Measurements from ENCODE around the gene MARK2.
A peak's percentile ranks its signal among the peaks of the same experiment; 100 is the strongest.

DNA sequence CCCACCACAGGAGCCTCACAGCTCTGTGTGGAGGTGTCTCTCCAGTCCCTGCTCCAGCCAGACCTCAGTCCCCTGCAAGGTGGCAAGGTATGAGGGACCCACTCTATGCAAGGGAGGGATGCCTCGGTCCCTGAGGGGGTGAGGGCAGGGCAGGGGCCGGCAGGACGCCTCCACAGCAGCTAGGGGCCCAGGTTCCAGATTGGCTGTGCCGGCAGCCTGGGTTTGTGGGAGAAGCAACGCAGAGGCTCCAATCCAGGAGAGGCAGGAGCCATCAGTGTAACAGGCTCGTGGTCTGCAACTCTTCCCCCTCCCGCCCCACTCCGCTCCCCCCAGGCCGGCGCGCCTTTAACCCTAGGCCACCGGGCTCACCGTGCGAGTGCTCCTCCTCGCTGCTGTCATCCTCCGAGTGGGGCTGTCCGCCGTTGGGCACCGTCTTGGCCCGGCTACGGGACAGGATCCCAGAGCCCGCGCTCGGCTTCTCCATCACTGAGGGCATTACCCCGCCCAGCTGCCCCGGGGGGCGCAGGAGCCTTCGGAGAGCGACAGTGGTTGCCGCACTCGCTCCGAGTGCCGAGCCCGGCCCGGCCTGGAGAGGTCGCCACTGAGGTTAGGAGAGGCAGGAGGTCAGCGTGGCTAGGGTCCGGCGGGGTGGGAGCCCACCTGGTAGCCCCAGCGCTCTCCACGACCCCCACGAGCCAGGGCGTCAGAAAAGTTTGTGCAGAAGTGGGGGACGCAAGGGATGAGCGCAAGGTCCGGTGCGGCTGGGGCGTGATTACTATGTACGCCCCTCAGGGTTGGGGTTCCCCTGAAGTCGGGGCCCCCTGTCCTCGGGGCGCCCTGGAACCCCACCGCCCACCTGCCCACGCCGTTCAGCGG is 77.3 kb downstream of the MARK2 start:
- TF ChIP-seq, protein P1, sequence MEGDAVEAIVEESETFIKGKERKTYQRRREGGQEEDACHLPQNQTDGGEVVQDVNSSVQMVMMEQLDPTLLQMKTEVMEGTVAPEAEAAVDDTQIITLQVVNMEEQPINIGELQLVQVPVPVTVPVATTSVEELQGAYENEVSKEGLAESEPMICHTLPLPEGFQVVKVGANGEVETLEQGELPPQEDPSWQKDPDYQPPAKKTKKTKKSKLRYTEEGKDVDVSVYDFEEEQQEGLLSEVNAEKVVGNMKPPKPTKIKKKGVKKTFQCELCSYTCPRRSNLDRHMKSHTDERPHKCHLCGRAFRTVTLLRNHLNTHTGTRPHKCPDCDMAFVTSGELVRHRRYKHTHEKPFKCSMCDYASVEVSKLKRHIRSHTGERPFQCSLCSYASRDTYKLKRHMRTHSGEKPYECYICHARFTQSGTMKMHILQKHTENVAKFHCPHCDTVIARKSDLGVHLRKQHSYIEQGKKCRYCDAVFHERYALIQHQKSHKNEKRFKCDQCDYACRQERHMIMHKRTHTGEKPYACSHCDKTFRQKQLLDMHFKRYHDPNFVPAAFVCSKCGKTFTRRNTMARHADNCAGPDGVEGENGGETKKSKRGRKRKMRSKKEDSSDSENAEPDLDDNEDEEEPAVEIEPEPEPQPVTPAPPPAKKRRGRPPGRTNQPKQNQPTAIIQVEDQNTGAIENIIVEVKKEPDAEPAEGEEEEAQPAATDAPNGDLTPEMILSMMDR (conservative IDR thresholded peaks at IDR 0.05; ENCODE audit: low read length), result peak; percentile 68
- TF ChIP-seq EZH2phosphoT487 (IDR thresholded peaks at IDR 0.05; ENCODE audit: borderline replicate concordance), result no peak
